Measurements from ENCODE around the gene DFFA. TPM values are rescaled to one million over a fixed set of nuclear protein-coding genes. Genes with fewer than 3 reads are reported as not detected.

Gene DFFA
- 32.1 and 35.7 TPM in 2 replicates for total RNA-seq

GRCh38 chr1:10472220-10473144, at the start of gene DFFA:
DFFA (minus strand) TSS chr1:10472529; CDS start chr1:10472458, 71 bp downstream.

GRCh38 chr1:10474613-10475507, 2.5 kb upstream of the DFFA start, which contains the start of gene PEX14:
PEX14 (plus strand) TSS chr1:10474950; CDS start chr1:10474967, 17 bp downstream.

DNA sequence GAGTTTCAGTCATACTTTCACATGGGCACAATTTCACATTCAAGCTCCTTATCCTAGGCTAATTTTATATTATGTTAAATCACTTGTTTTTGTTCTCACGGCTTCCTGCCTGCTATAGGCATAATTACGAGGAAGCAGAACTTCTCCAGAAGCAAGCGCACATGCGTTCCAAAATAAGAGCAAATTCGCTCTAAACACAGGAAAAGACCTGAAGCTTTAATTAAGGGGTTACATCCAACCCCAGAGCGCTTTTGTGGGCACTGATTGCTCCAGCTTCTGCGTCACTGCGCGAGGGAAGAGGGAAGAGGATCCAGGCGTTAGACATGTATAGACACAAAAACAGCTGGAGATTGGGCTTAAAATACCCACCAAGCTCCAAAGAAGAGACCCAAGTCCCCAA, 22.6 kb downstream of the DFFA start, which contains the start of gene CORT:
Gene CORT (plus strand): TSS at position 281 of the 400 bp plus-strand sequence. CDS start 193 bp downstream, outside the sequence.

GRCh38 chr1:10430216-10431069, 41.9 kb downstream of the DFFA start, which contains the start of gene CENPS:
CENPS (plus strand) TSS chr1:10430433; CDS start chr1:10430518, 85 bp downstream.

Other genes with a start within 250 kb of the DFFA start
- 282 and 310 TPM in 2 replicates for gene PGD, start 73.5 kb downstream of the DFFA start, total RNA-seq
- 11.9 and 14.1 TPM in 2 replicates for gene CENPS, start 42.1 kb downstream of the DFFA start, total RNA-seq
- not detected in 2 replicates for gene CORT, start 22.5 kb downstream of the DFFA start, total RNA-seq
- gene PEX14, start 2.4 kb upstream of the DFFA start, total RNA-seq = 19.1 and 28.3 TPM in 2 replicates